ENCODE data around the gene ZNF462.
A peak's percentile ranks its signal among the peaks of the same experiment; 100 is the strongest.
"Not testable (repeated sequence)": the region's sequence is repeated elsewhere in the genome, so short reads cannot be mapped to it uniquely, and the experiment has no call there.

The ZNF462 gene

GRCh38 chr9:106862821-106863720 is at the start of gene ZNF462:
ZNF462 (plus strand) TSS chr9:106863166; CDS start chr9:106923384, 60,218 bp downstream.
- peak; percentile 6 for DNase-seq

GRCh38 chr9:106816524-106816923 is 46.4 kb upstream of the ZNF462 start:
- DNase-seq, result no peak

- DNase-seq, result no peak
These were observed 44.9 kb upstream of the ZNF462 start for GRCh38 chr9:106818034-106818433.

GRCh38 chr9:106820866-106821265 is 42.1 kb upstream of the ZNF462 start:
- no peak for DNase-seq

- DNase-seq, result no peak
These were observed 34.9 kb upstream of the ZNF462 start for GRCh38 chr9:106828070-106828469.

- no peak for DNase-seq
These were observed 34.0 kb upstream of the ZNF462 start for GRCh38 chr9:106828965-106829364.

GRCh38 chr9:106829666-106830408 is 33.1 kb upstream of the ZNF462 start:
- no peak for DNase-seq

GRCh38 chr9:106830527-106831150 is 32.3 kb upstream of the ZNF462 start:
- no peak for DNase-seq

- no peak for DNase-seq
These were observed 28.1 kb upstream of the ZNF462 start for GRCh38 chr9:106834888-106835287.

GRCh38 chr9:106835840-106836239 is 27.1 kb upstream of the ZNF462 start:
- no peak for DNase-seq

- no peak for DNase-seq
These were observed 19.6 kb upstream of the ZNF462 start for GRCh38 chr9:106843371-106843770.

- no peak for DNase-seq
These were observed 16.7 kb upstream of the ZNF462 start for GRCh38 chr9:106846307-106846706.

- DNase-seq, result no peak
These were observed 16.1 kb upstream of the ZNF462 start for GRCh38 chr9:106846857-106847256.

- DNase-seq, result not testable (repeated sequence)
These were observed 11.3 kb upstream of the ZNF462 start for GRCh38 chr9:106851640-106852039.

GRCh38 chr9:106857811-106858470 is 5.0 kb upstream of the ZNF462 start:
- no peak for DNase-seq

GRCh38 chr9:106859957-106860720 is 2.8 kb upstream of the ZNF462 start:
- DNase-seq, result peak; percentile 5

GRCh38 chr9:106860721-106861639 is 2.0 kb upstream of the ZNF462 start:
- DNase-seq, result no peak

GRCh38 chr9:106861640-106862109 is 1.3 kb upstream of the ZNF462 start:
- no peak for DNase-seq

- no peak for DNase-seq
These were observed 701 bp upstream of the ZNF462 start for GRCh38 chr9:106862110-106862820.

Data from activated CD4-positive, alpha-beta T cell treated with anti-CD3 and anti-CD28 coated beads for 48 hours (primary cell).